Vagina (tissue), 2 donors: ENCODE results near the gene NDUFA3. TPM values are rescaled to one million over a fixed set of nuclear protein-coding genes. Genes with fewer than 3 reads are reported as not detected.
"Not testable (repeated sequence)": the region's sequence is repeated elsewhere in the genome, so short reads cannot be mapped to it uniquely, and the experiment has no call there.

Source experiments
- DNase-seq, 2 donors: peaks; one replicate each; pipeline ENCODE4 v3.0.0-alpha.2; 2017; ENCODE audit errors: extremely low spot score in 2 of 2
- H3K27ac ChIP-seq: fragments of 200-600 bp; sonication (generic); one replicate; pipeline ENCODE4 v1.5.1; 2019
- H3K27me3 ChIP-seq: fragments of 200-600 bp; sonication (generic); one replicate; pipeline ENCODE4 v1.5.1; 2019
- H3K36me3 ChIP-seq, 2 donors: fragments of 200-600 bp; sonication (generic); one replicate each; pipeline ENCODE4 v1.5.1; 2017 to 2019
- H3K4me1 ChIP-seq: fragments of 200-600 bp; sonication (generic); one replicate; pipeline ENCODE4 v1.5.1; 2019
- H3K4me3 ChIP-seq, 2 donors: fragments of 200-600 bp; sonication (generic); 1 replicate in 1 of 2; 2 replicates in 1 of 2; pipeline ENCODE4 v1.5.1; 2016 to 2019
- H3K9me3 ChIP-seq: fragments of 200-600 bp; sonication (generic); one replicate; pipeline ENCODE4 v1.5.1; 2019
- POLR2A ChIP-seq, 2 donors: fragments of 450-650 bp; IDR thresholded peaks; one replicate each; pipeline ENCODE4 v1.6.1; 2017; ENCODE audit warnings: antibody characterized with exemption in 2 of 2, mild to moderate bottlenecking in 2 of 2, moderate library complexity in 2 of 2
- POLR2AphosphoS5 ChIP-seq, 2 donors: sonication (generic); formaldehyde crosslinking; IDR thresholded peaks; one replicate each; pipeline ENCODE4 v1.9.0; 2017; ENCODE audit warnings: antibody characterized with exemption in 2 of 2, mild to moderate bottlenecking in 2 of 2, low read depth in 1 of 2; ENCODE audit not compliant: insufficient read depth in 1 of 2
- intact Hi-C: fragments of 100-400 bp; cut with DNase I; formaldehyde crosslinking; loops from one replicate; pipeline ENCODE4 v1.15.1; 2023
- total RNA-seq: library from RNA; depleted of rRNA; stranded (reverse); fragments of >200 nt; gene quantifications from one replicate; pipeline ENCODE4 v1.2.3, GENCODE V29; 2016
- TF ChIP-seq, protein P1 (sequence below), 3 experiments: fragments of 450-650 bp in 2 of 3; fragments of 200-600 bp in 1 of 3; sonication (generic) in 1 of 3; IDR thresholded peaks; one replicate each; pipeline ENCODE4 v1.5.1; 2017 to 2019; ENCODE audit warnings: antibody characterized with exemption in 3 of 3, mild to moderate bottlenecking in 2 of 3, moderate library complexity in 2 of 3

The NDUFA3 gene
- total RNA-seq, 1 donor from 2014 or later, result 79.3 TPM

DNA sequence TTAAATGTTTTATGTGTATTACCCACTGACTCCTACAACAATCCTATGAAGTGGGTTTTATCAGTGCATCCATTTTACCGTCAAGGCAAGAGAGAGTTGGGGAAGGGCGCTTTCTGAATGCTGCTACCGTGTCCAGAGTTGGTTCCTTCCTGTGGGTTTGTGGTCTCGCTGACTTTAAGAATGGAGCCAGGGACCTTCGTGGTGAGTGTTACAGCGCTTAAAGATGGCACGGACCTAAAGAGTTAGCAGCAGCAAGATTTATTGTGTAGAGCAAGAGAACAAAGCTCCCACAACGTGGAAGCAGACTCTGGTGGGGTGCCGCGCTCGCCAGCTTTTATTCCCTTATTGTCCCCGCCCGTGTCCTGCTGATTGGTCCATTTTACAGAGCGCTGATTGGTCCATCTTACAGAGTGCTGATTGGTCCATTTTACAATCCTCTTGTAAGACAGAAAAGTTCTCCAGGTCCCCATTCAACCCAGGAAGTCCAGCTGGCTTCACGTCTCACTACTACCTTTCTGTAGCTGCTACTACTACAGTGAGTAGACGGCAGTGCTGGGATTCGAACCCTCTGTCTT, 8.1 kb upstream of the NDUFA3 start:
- intact Hi-C loops, result no loop called here
- no peak for TF ChIP-seq POLR2A (IDR thresholded peaks at IDR 0.05)
- TF ChIP-seq POLR2AphosphoS5 (IDR thresholded peaks at IDR 0.05; ENCODE audit: insufficient read depth in 1 of 2, low read depth in 1 of 2), result no peak
- TF ChIP-seq, protein P1, sequence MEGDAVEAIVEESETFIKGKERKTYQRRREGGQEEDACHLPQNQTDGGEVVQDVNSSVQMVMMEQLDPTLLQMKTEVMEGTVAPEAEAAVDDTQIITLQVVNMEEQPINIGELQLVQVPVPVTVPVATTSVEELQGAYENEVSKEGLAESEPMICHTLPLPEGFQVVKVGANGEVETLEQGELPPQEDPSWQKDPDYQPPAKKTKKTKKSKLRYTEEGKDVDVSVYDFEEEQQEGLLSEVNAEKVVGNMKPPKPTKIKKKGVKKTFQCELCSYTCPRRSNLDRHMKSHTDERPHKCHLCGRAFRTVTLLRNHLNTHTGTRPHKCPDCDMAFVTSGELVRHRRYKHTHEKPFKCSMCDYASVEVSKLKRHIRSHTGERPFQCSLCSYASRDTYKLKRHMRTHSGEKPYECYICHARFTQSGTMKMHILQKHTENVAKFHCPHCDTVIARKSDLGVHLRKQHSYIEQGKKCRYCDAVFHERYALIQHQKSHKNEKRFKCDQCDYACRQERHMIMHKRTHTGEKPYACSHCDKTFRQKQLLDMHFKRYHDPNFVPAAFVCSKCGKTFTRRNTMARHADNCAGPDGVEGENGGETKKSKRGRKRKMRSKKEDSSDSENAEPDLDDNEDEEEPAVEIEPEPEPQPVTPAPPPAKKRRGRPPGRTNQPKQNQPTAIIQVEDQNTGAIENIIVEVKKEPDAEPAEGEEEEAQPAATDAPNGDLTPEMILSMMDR (IDR thresholded peaks at IDR 0.05), result no peak
- Histone ChIP-seq H3K36me3 (no peaks in the 10 kb centered on the region), H3K9me3 (no peaks in the 10 kb centered on the region), H3K27me3 (no peaks in the 10 kb centered on the region), H3K27ac (no peak overlapping the region), H3K4me3 (no peak overlapping the region), H3K4me1 (peaks cover 13% of the 10 kb centered on the region)
- DNase-seq, result no peak

DNA sequence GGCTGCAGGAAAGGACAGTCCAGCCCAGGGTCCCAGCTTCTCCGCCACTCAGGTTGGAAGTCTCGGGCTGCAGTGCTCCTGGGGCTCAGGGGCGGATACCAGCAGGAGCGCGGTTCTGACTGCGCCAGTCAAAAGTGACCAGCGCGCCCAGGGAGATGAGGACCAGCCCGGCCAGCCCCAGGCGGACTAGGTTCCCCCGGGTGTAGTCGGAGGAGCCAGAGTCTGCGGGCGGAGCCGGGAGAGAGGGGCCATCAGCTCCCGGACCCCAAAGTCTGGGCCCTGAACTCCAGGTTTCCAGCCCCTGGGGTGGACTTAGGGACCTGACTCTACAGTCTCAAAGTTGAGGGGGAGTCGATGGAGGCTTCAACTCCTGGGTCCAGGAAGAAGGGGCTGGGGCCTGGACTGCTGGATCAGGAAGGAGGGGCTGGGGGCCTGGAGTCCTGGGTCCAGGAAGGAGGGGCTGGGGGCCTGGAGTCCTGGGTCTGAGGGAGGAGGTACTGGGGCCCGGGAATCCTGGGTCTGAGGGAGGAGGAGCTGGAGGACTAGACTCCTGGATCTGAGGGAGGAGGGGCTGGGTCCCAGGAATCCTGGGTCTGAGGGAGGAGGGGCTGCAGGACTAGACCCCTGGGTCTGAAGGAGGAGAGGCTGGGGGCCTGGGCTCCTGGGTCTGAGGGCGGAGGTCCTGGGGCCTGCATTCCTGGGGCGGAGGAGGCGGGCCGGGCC, 7.4 kb upstream of the NDUFA3 start:
- DNase-seq, result no peak
- intact Hi-C loops, result no loop called here
- TF ChIP-seq, protein P1 (IDR thresholded peaks at IDR 0.05), result no peak
- TF ChIP-seq POLR2AphosphoS5 (IDR thresholded peaks at IDR 0.05; ENCODE audit: insufficient read depth in 1 of 2, low read depth in 1 of 2) (no peak), POLR2A (IDR thresholded peaks at IDR 0.05) (no peak)
- H3K27me3 ChIP-seq, result no peaks in the 10 kb centered on the region
- H3K27ac ChIP-seq, result peak overlapping the region; percentile 70
- peaks cover 13% of the 10 kb centered on the region for H3K4me1 ChIP-seq
- peak overlapping the region; percentile 38 to 44 for H3K4me3 ChIP-seq
- H3K36me3 ChIP-seq, result no peaks in the 10 kb centered on the region
- H3K9me3 ChIP-seq, result no peaks in the 10 kb centered on the region

DNA sequence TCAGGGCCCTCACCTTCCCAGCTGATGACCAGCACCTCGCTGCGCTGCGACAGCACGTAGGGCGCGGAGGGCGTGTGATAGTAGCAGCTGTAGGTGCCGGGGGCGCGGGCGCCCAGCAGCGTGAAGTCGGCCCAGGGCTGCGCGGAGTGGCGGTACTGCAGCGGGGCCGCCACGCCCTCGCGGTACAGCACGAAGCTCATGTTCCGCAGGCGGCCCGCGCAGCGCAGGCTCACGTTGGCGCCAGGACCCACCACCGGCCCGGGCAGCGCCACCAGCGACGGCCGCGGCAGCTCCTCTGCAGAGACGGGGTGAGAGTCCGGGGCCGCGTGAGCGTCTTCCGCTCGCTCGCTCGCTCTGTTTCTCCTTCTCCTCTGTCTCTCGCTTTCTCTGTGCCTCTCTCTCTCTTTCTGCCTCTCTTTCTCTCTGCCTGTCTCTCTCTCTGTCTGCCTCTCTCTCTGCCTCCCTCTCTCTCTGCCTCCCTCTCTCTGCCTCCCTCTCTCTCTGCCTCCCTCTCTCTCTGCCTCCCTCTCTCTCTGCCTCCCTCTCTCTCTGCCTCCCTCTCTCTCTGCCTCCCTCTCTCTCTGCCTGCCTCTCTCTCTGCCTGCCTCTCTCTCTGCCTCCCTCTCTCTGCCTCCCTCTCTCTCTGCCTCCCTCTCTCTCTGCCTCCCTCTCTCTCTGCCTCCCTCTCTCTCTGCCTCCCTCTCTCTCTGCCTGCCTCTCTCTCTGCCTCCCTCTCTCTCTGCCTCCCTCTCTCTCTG, 6.6 kb upstream of the NDUFA3 start:
- H3K36me3 ChIP-seq, H3K9me3 ChIP-seq, intact Hi-C loops, DNase-seq, H3K27me3 ChIP-seq: not testable (repeated sequence)
- H3K27ac ChIP-seq, result peak overlapping the region; percentile 72
- peak overlapping the region; percentile 38 to 44 for H3K4me3 ChIP-seq
- peaks cover 13% of the 10 kb centered on the region for H3K4me1 ChIP-seq

DNA sequence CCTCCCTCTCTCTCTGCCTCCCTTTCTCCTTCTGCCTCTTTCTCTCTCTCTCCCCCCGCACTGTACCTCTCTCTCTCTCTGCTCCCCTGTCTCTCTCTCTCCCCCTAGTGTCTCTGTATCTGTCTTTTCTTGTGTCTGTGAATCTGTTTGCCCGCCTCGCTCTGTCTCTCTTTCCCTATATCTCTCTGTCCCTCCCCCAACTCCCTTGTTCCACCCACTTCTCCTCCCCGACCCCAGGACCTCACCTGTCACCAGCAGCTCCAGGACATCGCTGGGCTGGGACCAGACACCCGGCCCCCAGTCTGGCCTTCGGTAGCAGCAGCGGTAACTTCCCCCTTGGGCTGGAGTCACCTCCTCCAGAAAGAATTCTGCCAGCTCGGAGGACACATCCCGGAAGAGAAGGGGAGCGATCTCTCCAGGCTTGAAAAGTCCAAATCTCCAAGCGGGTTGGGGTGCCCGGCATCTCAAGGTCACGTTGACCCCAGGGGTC, 6.0 kb upstream of the NDUFA3 start:
- intact Hi-C loops, result no loop called here
- H3K4me1 ChIP-seq, result peaks cover 13% of the 10 kb centered on the region
- peak overlapping the region; percentile 38 to 44 for H3K4me3 ChIP-seq
- DNase-seq, result no peak
- no peaks in the 10 kb centered on the region for H3K36me3 ChIP-seq
- H3K27me3 ChIP-seq, result no peaks in the 10 kb centered on the region
- TF ChIP-seq, protein P1 (IDR thresholded peaks at IDR 0.05), result no peak
- no peak for TF ChIP-seq POLR2A (IDR thresholded peaks at IDR 0.05)
- no peak for TF ChIP-seq POLR2AphosphoS5 (IDR thresholded peaks at IDR 0.05; ENCODE audit: insufficient read depth in 1 of 2, low read depth in 1 of 2)
- no peaks in the 10 kb centered on the region for H3K9me3 ChIP-seq
- peak overlapping the region; percentile 72 for H3K27ac ChIP-seq

DNA sequence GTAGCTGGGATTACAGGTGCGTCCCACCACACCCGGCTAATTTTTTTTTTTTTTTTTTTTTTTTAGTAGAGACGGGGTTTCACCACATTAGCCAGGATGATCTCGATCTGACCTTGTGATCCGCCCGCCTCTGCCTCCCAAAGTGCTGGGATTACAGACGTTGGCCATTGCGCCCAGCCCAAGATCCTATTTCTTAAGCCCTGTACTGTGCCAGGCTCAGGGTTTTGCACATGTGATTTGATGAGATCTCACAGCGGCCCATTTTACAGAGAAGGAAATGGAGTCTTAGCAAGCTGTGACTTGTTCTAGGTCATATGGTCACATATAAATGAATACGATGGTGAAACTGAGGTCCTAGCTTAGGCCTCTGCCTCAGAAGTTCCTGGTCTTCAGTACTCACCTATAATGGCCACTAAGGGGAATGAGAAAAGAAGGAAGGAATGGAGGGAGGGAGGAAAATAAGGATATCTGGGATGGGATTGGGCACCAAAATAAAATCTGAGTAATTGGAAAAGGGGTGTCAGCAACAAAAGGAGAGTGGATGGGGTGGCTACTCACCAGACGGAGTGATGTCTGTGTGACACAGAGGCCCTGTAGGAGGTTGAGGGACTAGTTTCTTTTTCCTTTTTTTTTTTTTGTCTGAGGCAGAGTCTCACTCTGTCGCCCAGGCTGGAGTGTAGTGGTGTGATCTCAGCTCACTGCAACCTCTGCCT, 3.3 kb upstream of the NDUFA3 start:
- TF ChIP-seq POLR2AphosphoS5 (IDR thresholded peaks at IDR 0.05; ENCODE audit: insufficient read depth in 1 of 2, low read depth in 1 of 2) (no peak), POLR2A (IDR thresholded peaks at IDR 0.05) (no peak)
- TF ChIP-seq, protein P1 (IDR thresholded peaks at IDR 0.05), result no peak
- no peak for DNase-seq
- intact Hi-C loops, result no loop called here
- peaks cover 32% of the 10 kb centered on the region for H3K4me1 ChIP-seq
- no peaks in the 10 kb centered on the region for H3K36me3 ChIP-seq
- H3K27me3 ChIP-seq, result no peaks in the 10 kb centered on the region
- no peak overlapping the region for H3K4me3 ChIP-seq
- no peak overlapping the region for H3K27ac ChIP-seq
- no peaks in the 10 kb centered on the region for H3K9me3 ChIP-seq

DNA sequence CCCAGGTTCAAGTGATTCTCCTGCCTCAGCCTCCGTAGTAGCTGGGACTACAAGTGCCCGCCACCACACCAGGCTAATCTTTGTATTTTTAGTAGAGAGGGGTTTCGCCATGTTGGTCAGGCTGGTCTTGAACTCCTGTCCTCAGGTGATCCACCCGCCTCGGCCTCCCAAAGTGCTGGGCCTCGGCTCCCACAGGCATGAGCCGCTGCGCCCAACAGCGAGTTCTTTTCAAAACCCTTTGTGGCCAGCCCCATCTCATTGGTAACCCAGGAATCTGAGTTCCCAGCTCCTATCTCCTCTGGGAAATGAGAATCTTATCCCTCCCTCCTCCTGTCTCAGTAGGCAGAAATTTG, 2.8 kb upstream of the NDUFA3 start:
- H3K27ac ChIP-seq, intact Hi-C loops, H3K36me3 ChIP-seq, H3K9me3 ChIP-seq, H3K27me3 ChIP-seq, DNase-seq, H3K4me3 ChIP-seq: not testable (repeated sequence)
- H3K4me1 ChIP-seq, result peaks cover 33% of the 10 kb centered on the region
